NCI-H2196 treated with DMSO at 0.1 percent for 48 hours (cell line): ENCODE data around the gene SULT1C4.
"Not testable (repeated sequence)": the region's sequence is repeated elsewhere in the genome, so short reads cannot be mapped to it uniquely, and the experiment has no call there.

Experiments
- DNase-seq: peaks from one replicate; lab custom pipeline; 2025; ENCODE audit not compliant: unreplicated experiment; lab: John Stamatoyannopoulos, UW

SULT1C4 gene

DNA sequence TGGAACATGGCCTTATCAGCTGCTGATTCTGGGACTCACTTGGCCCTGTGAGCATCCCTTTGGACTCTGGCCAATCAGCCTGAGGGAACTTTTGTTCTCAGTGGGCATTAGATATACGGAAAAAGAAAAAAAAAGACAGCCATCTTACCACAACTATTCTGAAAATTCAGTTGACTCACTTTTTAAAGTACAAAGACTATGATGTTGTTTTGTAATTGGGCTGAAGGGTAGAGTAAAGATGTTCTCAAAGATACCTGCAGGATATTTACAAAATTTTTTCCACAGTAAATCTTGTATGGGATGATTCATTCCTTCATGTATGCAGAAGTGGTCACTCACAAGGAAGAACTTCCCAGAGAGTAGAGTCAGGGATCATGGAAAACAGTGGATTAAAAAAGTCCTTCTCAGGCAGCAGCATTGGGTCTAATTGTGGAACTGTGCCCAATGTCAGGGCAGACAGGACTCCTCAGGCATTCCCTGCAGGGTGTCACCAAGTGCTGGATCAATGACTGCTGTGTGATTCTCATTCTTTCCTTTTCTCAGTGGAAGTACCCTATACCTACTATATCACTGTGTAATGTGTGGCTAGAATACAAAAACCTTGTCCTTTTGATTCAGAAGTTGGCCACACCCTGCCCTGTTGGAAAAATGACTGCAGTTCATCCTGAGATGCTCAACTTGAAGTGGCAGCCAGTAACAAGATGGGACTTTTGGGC is 35.4 kb downstream of the SULT1C4 start:
- DNase-seq: no peak

- no peak for DNase-seq
Measured at GRCh38 chr2:108413711-108414095, 35.9 kb downstream of the SULT1C4 start.

GRCh38 chr2:108414256-108414876 is 36.6 kb downstream of the SULT1C4 start:
- no peak for DNase-seq

DNA sequence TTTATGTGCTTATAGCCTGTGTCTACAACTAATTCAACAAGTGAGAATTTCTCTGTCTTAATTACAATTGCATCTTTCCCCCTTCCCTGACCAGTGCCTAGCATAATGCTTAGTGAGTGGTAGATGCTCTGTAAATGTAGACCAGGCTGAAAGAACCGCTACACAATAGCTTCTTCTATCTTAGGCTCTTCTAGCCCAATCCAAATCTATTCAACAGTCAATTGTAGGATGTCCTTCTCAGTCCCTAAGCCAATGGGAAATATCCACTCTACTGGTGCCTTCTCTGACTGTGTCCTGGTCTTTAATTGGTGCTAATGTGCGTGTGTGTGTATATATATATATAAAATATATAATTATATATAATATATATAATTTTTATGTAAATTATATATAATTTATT is 37.2 kb downstream of the SULT1C4 start:
- no peak for DNase-seq

DNA sequence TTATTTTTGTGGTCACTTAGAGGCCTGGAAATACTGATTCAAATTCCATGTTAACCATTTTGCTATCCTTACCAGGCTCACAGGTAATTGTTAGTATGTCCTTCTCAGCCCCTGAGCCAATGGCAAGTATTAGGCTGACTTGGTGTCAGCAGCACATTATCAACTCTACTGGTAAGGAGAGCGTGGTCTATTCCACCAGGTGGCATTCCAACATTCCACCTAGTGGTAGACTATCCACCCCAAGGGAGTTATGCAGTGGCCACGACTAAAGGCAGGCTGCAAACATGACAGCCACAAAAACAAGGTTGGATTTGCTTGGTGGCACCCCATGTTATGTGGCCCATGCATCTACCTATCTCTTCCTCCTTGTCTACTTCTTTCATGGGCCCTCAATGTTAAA is 39.5 kb downstream of the SULT1C4 start:
- DNase-seq: no peak

- DNase-seq: no peak
Measured at GRCh38 chr2:108418416-108418815, 40.7 kb downstream of the SULT1C4 start.

- DNase-seq: no peak
Measured at GRCh38 chr2:108423067-108423466, 45.3 kb downstream of the SULT1C4 start.

DNA sequence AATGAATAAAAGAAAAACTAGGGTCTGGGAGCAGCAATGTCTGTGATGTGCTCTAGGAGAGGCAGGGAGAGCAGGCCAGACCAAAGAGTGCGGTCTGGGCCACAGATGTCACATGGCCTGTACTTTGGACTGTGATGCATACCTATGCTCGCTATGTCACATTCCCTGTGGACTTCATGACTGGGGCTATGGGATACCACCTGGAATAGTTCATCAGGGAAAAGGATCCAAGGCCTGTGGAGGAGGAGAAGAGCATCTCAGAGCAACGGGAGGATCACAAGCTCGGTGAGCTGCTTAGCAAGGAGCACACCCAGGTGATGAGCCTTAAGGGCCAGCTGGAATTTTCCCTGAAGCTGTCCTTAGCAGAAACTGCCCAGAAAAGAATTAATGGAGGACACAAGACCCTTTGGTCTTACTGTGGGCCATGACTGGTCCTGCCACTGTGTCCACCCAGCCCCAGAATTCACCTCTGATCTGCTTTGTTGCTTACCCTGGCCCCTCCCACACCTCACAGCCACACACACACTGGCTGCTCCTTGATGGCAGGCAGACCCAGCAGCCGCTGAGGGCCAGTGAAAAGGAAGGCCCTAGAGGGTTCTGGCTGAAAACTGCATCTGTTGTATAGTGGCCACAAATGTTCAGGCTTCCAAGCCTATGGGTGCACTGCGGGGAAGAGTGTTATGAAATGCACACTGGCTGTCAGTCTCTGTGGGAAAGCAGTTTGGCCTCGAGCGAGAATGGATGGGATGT is 45.9 kb downstream of the SULT1C4 start:
- no peak for DNase-seq

GRCh38 chr2:108428286-108429009 is 50.7 kb downstream of the SULT1C4 start:
- no peak for DNase-seq

DNA sequence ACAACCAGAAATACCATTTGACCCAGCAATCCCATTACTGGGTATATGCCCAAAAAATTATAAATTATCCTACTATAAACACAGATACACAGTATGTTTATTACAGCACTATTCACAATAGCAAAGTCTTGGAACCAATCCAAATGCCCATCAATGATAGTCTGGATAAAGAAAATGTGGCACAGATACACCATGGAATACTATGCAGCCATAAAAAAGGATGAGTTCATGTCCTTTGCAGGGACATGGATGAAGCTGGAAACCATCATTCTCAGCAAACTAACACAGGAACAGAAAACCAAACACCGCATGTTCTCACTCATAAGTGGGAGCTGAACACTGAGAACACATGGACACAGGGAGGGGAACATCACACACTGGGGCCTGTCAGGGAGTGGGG is 57.8 kb downstream of the SULT1C4 start:
- not testable (repeated sequence) for DNase-seq

GRCh38 chr2:108436976-108437375 is 59.2 kb downstream of the SULT1C4 start:
- DNase-seq: no peak
